HG02884 (cell line): ENCODE data around the gene PTGER1.
"Not testable (repeated sequence)": the region's sequence is repeated elsewhere in the genome, so short reads cannot be mapped to it uniquely, and the experiment has no call there.

ENCODE experiments used
- ATAC-seq: cut with Tn5 transposase; IDR thresholded peaks from one replicate; pipeline ENCODE4 v1.9.1; 2021; ENCODE audit warnings: mild to moderate bottlenecking, moderate library complexity; ENCODE audit not compliant: unreplicated experiment

Gene PTGER1

GRCh38 chr19:14476327-14476672 lies 1.1 kb upstream of the PTGER1 start:
- ATAC-seq = no peak

- ATAC-seq = no peak
Observed at GRCh38 chr19:14474827-14475226, 327 bp downstream of the PTGER1 start.

- no peak for ATAC-seq
Observed at GRCh38 chr19:14473978-14474578, 1.1 kb downstream of the PTGER1 start.

GRCh38 chr19:14473073-14473977 lies 1.8 kb downstream of the PTGER1 start:
- no peak for ATAC-seq

GRCh38 chr19:14472202-14472938 lies 2.8 kb downstream of the PTGER1 start:
- ATAC-seq = no peak

- no peak for ATAC-seq
Observed at GRCh38 chr19:14471436-14472187, 3.5 kb downstream of the PTGER1 start.

GRCh38 chr19:14470031-14470876 lies 4.9 kb downstream of the PTGER1 start:
- ATAC-seq = no peak

- ATAC-seq = no peak
Observed at GRCh38 chr19:14467816-14468215, 7.3 kb downstream of the PTGER1 start.

GRCh38 chr19:14467391-14467790 lies 7.8 kb downstream of the PTGER1 start:
- ATAC-seq = no peak

- ATAC-seq = no peak
Observed at GRCh38 chr19:14463747-14464146, 11.4 kb downstream of the PTGER1 start.

GRCh38 chr19:14462401-14462800 lies 12.8 kb downstream of the PTGER1 start:
- ATAC-seq = not testable (repeated sequence)

GRCh38 chr19:14460935-14461334 lies 14.2 kb downstream of the PTGER1 start:
- ATAC-seq = no peak

GRCh38 chr19:14459703-14460102 lies 15.5 kb downstream of the PTGER1 start:
- ATAC-seq = no peak

- not testable (repeated sequence) for ATAC-seq
Observed at GRCh38 chr19:14452303-14452702, 22.9 kb downstream of the PTGER1 start.

GRCh38 chr19:14450876-14451275 lies 24.3 kb downstream of the PTGER1 start:
- no peak for ATAC-seq

- no peak for ATAC-seq
Observed at GRCh38 chr19:14450168-14450874, 24.8 kb downstream of the PTGER1 start.

GRCh38 chr19:14449321-14449720 lies 25.8 kb downstream of the PTGER1 start:
- no peak for ATAC-seq

GRCh38 chr19:14446336-14447036 lies 28.7 kb downstream of the PTGER1 start:
- no peak for ATAC-seq
